PC-9 (cell line): Measurements from ENCODE around the gene BCAR3. TPM values are rescaled to one million over a fixed set of nuclear protein-coding genes. Genes with fewer than 3 reads are reported as not detected.

Experiments
- BruUV-seq: library from RNA; stranded (reverse); fragments of 400-500 nt; replicated peaks from 2 replicates; lab custom pipeline; 2021; lab: Mats Ljungman, UMichigan
- CTCF ChIA-PET: fragments of 300-600 bp; sonication (Branson Sonifier 250); formaldehyde crosslinking; loops from one replicate; lab custom pipeline; 2022; ENCODE audit warnings: antibody characterized with exemption; lab: Charles Lee
- POLR2A ChIA-PET: fragments of 300-600 bp; sonication (Branson Sonifier 250); formaldehyde crosslinking; loops from one replicate; lab custom pipeline; 2022; ENCODE audit warnings: antibody characterized with exemption; ENCODE audit not compliant: unreplicated experiment; lab: Charles Lee
- DNase-seq, 2 experiments: peaks; one replicate each; pipeline versions ENCODE4 v3.0.0 to v3.0.0-alpha.2; 2015 to 2022; ENCODE audit warnings: mixed read lengths in 1 of 2
- H2AFZ ChIP-seq: fragments of 200-600 bp; sonication (generic); 2 replicates; pipeline ENCODE4 v1.8.1; 2017; ENCODE audit warnings: antibody characterized with exemption
- H3F3A ChIP-seq: fragments of 200-600 bp; sonication (generic); 2 replicates; pipeline ENCODE4 v1.8.1; 2017; ENCODE audit warnings: antibody characterized with exemption, mild to moderate bottlenecking, low read depth; ENCODE audit not compliant: insufficient read depth
- H3K27ac ChIP-seq: fragments of 200-600 bp; sonication (generic); 2 replicates; pipeline ENCODE4 v1.6.1; 2016; ENCODE audit warnings: mixed run types
- H3K27me3 ChIP-seq: fragments of 200-600 bp; sonication (generic); 2 replicates; pipeline ENCODE4 v1.6.1; 2016; ENCODE audit warnings: low read depth, mixed run types; ENCODE audit not compliant: insufficient read depth
- H3K36me3 ChIP-seq: fragments of 200-600 bp; sonication (generic); 2 replicates; pipeline ENCODE4 v1.6.1; 2016; ENCODE audit warnings: low read depth, mixed run types
- H3K4me1 ChIP-seq: fragments of 200-600 bp; sonication (generic); replicated peaks from 2 replicates; pipeline ENCODE4 v1.6.1; 2016; ENCODE audit warnings: mixed run types; ENCODE audit not compliant: insufficient read depth
- H3K4me2 ChIP-seq: fragments of 200-600 bp; sonication (generic); 2 replicates; pipeline ENCODE4 v1.6.1; 2017; ENCODE audit warnings: mixed run types
- H3K4me3 ChIP-seq: fragments of 200-600 bp; sonication (generic); 2 replicates; pipeline ENCODE4 v1.6.1; 2016; ENCODE audit warnings: mixed run types
- H3K79me2 ChIP-seq: fragments of 200-600 bp; sonication (generic); 2 replicates; pipeline ENCODE4 v1.6.1; 2017; ENCODE audit warnings: low read depth, mixed run types
- H3K9me2 ChIP-seq: fragments of 200-600 bp; sonication (generic); 2 replicates; pipeline ENCODE4 v1.8.1; 2017; ENCODE audit warnings: mild to moderate bottlenecking; ENCODE audit not compliant: insufficient read depth
- H3K9me3 ChIP-seq: fragments of 200-600 bp; sonication (generic); 2 replicates; pipeline ENCODE4 v1.8.1; 2016; ENCODE audit warnings: low read depth; ENCODE audit not compliant: insufficient read depth
- H4K20me1 ChIP-seq: fragments of 200-600 bp; sonication (generic); 2 replicates; pipeline ENCODE4 v1.8.1; 2017; ENCODE audit not compliant: insufficient read depth
- CTCF ChIP-seq: fragments of 200-600 bp; sonication (generic); conservative IDR thresholded peaks from 2 replicates; pipeline ENCODE4 v1.6.1; 2017; ENCODE audit warnings: mixed run types, antibody characterized with exemption, mild to moderate bottlenecking, moderate library complexity
- EZH2 ChIP-seq: fragments of 200-600 bp; sonication (generic); IDR thresholded peaks from 2 replicates; pipeline ENCODE4 v1.8.0; 2017; ENCODE audit warnings: antibody characterized with exemption, low read depth
- intact Hi-C: fragments of 100-400 bp; cut with micrococcal nuclease; formaldehyde crosslinking; loops from one replicate; pipeline ENCODE4 v1.10.0; 2022; ENCODE audit not compliant: unreplicated experiment
- total RNA-seq: library from RNA; stranded (reverse); gene quantifications from 2 replicates; pipeline ENCODE4 v1.2.3, GENCODE V29; 2021

BCAR3 gene
- total RNA-seq, 1 experiment from 2014 or later = 70.0 TPM

GRCh38 chr1:93723110-93723509 is 41.5 kb upstream of the BCAR3 start:
- peak overlapping the region; percentile 10 for H3K4me2 ChIP-seq
- H3K36me3 ChIP-seq = no peaks in the 10 kb centered on the region
- DNase-seq = peak; percentile 60 to 74
- intact Hi-C loops = no loop called here
- peaks cover 34% of the 10 kb centered on the region for H3K4me1 ChIP-seq
- POLR2A ChIA-PET = interaction anchor here (0.5 to 0.7 kb wide), 3 partner anchors 21 to 51 kb away, joined by 4 to 12 read pairs (median 5); no protein-coding TSS in a partner anchor
- TF ChIP-seq CTCF (no peak), EZH2 (no peak)
- H3K27me3 ChIP-seq = no peaks in the 10 kb centered on the region
- BruUV-seq = no TSS peak
- H4K20me1 ChIP-seq = no peaks in the 10 kb centered on the region
- no peaks in the 10 kb centered on the region for H3K9me2 ChIP-seq
- no peak overlapping the region for H3K27ac ChIP-seq
- H2AFZ ChIP-seq = no peak overlapping the region
- H3K79me2 ChIP-seq = no peaks in the 10 kb centered on the region
- H3F3A ChIP-seq = peaks cover 18% of the 10 kb centered on the region; the same call in 1 of the 2 replicates
- H3K4me3 ChIP-seq = no peak overlapping the region
- H3K9me3 ChIP-seq = 0 out of 2 replicates have a peak, but pooled peaks cover under 1% of the 10 kb centered on the region
- CTCF ChIA-PET = no interaction called here

- no peaks in the 10 kb centered on the region for H4K20me1 ChIP-seq
- DNase-seq = no peak
- no peaks in the 10 kb centered on the region for H3K36me3 ChIP-seq
- no peaks in the 10 kb centered on the region for H3K9me2 ChIP-seq
- 0 out of 2 replicates have a peak overlapping the region, but pooled peaks have one; percentile 10 for H3K4me2 ChIP-seq
- ChIA-PET POLR2A (interaction anchor here (0.5 to 0.7 kb wide), 2 partner anchors 20 to 50 kb away, joined by 5 to 12 read pairs; no protein-coding TSS in a partner anchor), CTCF (no interaction called here)
- peak overlapping the region; percentile 38; the same call in 1 of the 2 replicates for H3K27ac ChIP-seq
- H2AFZ ChIP-seq = no peak overlapping the region
- no peak overlapping the region for H3K4me3 ChIP-seq
- TSS peak; percentile 78 for BruUV-seq
- intact Hi-C loops = no loop called here
- no peaks in the 10 kb centered on the region for H3K27me3 ChIP-seq
- peaks cover 8% of the 10 kb centered on the region; the same call in 1 of the 2 replicates for H3K9me3 ChIP-seq
- H3K79me2 ChIP-seq = no peaks in the 10 kb centered on the region
- H3F3A ChIP-seq = peaks cover 18% of the 10 kb centered on the region; the same call in 1 of the 2 replicates
- TF ChIP-seq CTCF (no peak), EZH2 (no peak)
- H3K4me1 ChIP-seq = peaks cover 34% of the 10 kb centered on the region
Observed at GRCh38 chr1:93722081-93723031, 40.7 kb upstream of the BCAR3 start.

GRCh38 chr1:93720956-93721626 is 39.5 kb upstream of the BCAR3 start:
- DNase-seq = peak; percentile 45 to 60
- peaks cover 4% of the 10 kb centered on the region; the same call in 1 of the 2 replicates for H3K36me3 ChIP-seq
- peaks cover 18% of the 10 kb centered on the region; the same call in 1 of the 2 replicates for H3F3A ChIP-seq
- BruUV-seq = no TSS peak
- CTCF ChIA-PET = no interaction called here
- H3K4me1 ChIP-seq = peaks cover 34% of the 10 kb centered on the region
- H3K79me2 ChIP-seq = no peaks in the 10 kb centered on the region
- peaks cover 18% of the 10 kb centered on the region for H3K9me3 ChIP-seq
- H3K27me3 ChIP-seq = no peaks in the 10 kb centered on the region
- H3K27ac ChIP-seq = peak overlapping the region; percentile 38
- no peak for TF ChIP-seq CTCF
- no peak for TF ChIP-seq EZH2
- peak overlapping the region; percentile 14; the same call in 1 of the 2 replicates for H3K4me2 ChIP-seq
- intact Hi-C loops = no loop called here
- no peak overlapping the region for H2AFZ ChIP-seq
- POLR2A ChIA-PET = no interaction called here
- no peak overlapping the region for H3K4me3 ChIP-seq
- no peaks in the 10 kb centered on the region for H4K20me1 ChIP-seq
- no peaks in the 10 kb centered on the region for H3K9me2 ChIP-seq
